ENCODE data around the gene ENC1.

ENC1 gene

DNA sequence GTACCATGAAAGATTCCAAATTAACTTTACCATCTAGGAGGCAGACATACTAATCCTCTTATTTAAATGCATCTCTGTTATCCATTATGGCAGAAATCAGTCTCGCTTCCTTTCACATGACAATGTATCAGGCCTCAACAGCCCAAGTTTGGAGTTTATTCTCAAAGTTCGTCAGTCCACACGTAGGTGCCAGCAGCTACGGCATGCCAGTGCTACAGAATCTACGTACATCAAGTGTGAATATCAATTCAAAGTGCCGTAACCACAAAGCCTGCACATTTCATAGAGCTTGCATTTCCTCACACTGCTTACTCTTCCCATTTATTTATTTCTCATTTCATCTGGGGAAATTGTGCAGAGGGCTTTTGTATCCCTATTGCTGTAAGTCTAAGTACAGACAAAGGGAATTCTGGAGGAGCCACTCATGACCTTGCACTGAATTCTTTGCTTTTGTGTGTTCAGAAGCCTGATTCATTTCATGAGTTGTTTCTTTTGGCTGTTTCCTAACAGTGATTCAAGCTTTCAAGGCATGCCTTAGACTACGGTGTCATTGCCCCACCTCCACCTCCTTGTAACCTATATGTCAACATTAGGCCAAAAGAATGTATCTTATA, 10.0 kb downstream of the ENC1 start:
- no peak for DNase-seq

DNA sequence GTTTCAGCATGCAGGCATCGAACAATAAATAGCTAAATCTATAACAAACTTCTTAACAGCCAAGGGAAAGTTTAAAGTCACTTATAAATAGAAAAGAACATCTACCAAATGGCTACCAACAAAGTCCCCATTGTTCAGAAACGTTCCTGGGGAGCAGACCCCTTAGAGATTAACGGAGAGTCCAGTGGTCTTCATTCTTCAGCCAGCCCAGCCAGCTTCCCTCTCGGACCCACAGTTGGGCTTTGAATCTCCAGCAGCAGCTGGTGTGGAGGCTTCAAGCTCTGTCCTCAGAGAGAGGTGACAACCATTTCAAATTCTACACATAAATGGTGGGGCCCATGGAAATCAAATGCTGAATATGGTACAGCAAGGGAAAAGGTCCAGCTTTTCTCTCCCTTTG, 11.2 kb downstream of the ENC1 start:
- DNase-seq = no peak

DNA sequence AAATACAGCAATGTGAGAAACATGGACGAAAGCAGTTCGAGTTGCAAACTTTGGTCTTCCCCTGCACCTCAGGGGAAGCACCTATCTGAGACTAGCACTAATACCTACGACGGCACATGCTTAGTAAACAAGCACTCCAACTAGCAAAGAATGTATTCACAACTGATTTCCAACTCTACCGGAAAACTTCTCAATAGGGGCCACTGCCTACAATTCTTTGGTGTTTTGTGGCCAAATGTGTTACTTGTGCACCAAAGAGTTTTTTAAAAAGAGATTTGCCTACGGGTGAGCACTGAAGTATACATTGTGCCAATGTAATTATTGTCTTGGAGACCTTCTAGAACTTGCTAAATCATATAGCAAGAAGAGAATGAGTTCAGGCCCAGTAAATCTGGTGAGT, 12.2 kb downstream of the ENC1 start:
- DNase-seq = no peak

DNA sequence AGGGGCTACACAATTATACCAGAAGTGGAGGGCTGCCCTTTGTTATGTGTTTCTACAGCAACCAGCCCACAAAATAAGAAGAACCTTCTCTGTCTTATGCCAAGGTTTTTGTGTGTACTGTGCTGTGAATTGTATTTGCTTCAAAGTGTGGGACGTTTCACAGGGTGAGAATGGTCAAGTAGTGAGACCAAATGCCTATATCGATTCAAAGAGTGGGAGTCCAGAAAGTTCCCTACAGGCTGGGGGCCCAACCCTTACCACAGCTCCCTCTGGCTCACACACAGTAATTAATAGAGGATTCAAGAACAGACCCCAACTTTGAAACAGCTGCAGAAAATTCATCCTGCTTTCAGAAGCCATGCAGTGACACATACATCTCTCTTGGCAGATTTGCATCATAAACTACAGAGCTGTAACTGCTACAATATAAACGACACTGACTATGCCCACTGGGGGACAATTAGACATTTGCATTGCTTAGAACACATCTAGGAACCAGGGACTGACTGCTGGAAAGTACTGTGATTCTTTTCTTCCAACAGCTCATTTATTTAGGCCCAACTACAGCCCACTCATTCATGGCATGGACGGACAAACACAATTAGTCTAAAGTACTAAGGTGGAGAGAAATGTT, 12.8 kb downstream of the ENC1 start:
- peak; percentile 57 for DNase-seq

DNA sequence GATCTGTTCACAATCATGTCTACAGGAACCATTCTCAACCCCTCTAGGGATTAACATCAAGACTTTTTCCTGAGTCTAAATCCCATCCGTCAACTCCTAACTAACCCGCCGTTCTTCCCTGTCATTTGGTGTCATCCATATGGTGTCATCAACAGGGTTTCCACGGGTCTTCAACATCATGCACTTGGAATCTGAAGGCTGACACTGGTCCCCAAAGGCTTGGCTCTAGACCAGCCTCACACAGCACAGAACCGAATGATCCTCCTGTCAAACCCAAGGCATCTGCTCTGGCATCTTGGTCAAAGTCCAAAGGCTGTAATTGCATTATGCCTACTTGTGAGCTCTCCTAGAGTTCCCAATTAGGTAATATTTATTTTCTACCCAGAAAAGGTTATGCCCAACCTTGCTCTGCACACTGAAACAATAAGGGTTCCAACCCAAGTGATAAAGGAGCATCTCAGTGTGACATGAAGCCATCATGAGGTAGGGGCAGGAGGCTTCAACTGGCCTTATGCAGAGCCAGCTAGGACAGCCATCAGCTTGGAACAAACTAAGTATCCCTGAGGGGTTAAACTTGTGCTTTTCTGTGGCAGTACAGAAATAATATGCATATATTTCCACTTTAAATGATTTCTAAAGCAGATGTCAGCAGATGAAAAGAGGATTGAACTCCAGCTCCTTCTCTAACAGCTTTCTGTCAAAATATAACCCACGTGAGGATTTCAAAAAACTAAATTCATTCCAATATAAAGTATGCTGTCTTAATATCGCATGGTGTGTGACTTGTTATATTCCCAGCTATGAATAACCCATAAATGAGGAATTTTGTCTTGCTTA, 13.9 kb downstream of the ENC1 start:
- DNase-seq = no peak

GRCh38 chr5:74625742-74626241, 14.7 kb downstream of the ENC1 start:
- DNase-seq = no peak

DNA sequence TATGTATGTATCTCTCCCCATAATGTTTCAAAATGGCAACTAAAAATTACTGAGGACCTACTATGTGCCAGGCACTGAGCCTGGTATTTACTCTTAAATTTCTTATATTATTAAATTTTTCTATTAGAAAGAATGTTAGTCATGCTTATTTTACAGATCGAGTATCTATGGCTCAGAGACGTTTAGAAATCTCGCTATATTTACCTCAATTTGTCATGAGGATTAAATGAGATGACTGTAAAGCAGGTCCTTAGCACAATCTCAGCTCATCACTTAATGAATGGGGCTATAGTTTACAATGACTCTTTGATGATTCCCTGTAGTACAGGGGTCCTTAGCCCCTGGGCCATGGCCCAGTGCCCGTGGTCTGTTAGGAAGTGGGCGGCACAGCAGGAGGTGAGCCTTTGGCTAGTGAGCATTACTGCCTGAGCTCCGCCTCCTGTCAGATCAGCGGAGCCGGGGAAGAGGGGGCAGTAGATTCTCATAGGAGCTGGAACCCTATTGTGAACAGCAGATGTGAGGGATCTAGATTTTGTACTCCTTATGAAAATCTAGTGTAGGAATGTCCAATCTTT, 15.5 kb downstream of the ENC1 start:
- no peak for DNase-seq

DNA sequence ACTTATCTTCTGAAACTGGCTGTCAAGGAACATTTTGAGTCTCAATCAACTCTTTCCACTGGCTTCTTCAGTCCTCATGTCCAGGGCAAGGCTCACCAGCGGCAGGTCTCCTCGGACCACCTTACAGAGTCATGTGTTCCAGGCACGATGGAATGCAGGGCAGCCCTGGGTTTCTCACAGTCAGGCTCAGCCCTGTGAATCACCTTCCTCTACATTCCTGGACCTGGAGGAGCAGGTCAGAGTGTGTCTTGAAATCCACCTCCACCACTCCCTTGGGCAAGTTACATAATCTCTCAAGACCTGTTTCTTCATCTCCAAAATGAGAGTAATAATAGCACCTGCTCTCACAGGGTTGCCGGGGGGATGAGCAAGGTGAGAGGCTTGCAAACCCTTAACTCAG, 16.0 kb downstream of the ENC1 start:
- DNase-seq = no peak

DNA sequence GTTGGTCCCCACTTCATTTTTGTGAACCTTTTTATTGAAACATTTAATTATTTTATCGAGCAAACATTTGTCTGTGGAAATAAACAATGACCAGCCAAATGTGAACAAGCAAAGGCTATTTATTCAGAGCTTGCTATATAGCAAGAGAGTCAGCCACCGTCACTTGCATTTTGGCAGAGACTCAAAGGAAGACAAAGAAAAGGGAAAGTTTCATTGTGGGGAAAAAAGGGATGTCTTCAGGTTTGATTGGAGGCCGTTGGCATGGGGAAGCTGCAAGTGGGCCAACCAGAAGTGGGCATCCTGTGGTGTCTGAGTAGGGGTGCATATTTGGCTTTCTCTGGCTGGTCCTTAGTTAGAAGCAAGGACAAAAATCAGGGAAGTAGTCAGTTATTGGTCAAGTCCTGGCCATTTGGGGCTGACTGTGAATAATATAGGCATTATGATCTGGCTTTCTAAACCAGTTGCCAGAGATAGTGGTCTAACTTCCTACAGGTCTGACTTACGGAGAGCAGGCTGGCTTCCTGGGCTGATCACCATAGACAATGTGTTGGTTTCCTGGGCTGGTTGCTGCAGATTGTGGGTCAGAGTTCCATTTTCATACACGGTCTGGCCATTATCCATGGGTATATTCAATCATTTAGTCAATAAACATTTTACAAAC, 16.6 kb downstream of the ENC1 start:
- DNase-seq = no peak

GRCh38 chr5:74623006-74623611, 17.4 kb downstream of the ENC1 start:
- no peak for DNase-seq

DNA sequence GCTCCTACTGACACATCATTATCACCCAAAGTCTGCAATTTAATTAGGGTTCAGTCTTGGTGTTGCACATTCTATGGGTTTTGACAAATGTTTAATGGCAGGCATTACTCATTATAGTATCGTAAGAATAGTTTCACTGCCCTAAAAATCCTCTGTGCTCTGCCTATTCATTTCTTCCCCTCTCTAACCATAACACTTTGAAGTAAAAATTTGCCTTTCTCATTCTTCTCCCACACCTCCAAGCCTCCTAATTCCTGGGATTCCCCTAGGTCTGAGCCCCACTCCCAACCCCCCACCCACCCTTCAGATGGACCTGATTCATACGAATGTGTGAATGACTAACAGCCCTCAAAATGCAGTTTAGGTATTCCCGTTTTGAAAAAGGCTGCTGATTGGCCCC, 18.4 kb downstream of the ENC1 start:
- DNase-seq = no peak

DNA sequence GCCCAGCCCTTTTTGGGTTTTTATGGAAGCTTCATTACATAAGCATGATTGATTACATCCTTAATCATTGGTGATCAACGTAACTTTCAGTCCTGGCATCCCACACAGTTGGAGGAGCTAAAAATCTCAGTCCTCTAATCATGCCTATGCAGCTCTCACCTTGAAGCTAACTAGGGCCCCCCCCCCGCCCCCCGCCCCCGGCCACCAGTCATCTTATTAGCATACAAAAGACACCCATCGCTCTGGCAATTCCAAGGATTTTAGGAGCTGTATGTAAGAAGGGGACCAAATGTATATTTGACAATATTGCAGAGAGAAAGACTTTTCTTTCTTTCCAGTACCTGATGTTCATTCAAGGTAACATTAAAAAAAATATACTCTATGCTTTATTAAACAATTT, 19.0 kb downstream of the ENC1 start:
- DNase-seq = no peak

DNA sequence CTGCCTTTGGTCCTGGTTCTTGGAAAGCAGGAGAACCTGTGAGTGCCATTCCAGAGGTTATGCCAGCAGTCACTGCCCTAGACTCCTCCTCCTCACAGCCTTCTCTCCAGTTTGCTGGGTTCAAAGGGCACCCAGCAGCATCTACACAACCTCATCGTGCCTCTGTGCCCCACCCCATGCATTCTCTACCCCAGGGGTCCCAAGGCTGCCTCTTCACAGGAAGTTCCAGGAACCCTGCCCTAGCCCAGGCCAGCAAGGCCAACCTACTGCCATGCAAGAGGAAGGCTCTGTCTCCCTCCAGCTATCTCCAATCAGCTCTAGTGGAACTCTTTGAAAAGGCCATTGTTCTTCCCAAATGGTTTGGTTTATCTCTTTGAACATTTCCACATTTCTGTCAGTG, 21.2 kb downstream of the ENC1 start:
- no peak for DNase-seq

DNA sequence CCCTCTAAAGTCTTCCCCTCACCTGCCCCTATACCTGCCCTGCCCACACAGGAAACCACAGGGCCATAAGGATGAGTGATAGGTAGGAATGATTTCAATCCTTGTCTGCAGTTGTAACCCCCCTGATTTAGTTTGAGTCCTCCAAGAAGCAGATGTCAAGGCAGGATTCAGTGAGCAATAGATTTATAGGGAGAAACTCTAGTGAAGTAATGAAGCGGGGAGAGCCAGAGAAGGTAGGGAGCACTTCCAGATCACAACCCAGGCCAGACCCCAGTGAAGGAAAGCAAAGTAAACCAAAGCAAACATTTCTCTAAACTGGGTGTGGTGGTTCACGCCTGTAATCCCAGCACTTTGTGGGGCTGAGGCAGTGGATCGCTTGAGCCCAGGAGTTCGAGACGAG, 22.4 kb downstream of the ENC1 start:
- DNase-seq = no peak

GRCh38 chr5:74617202-74617601, 23.3 kb downstream of the ENC1 start:
- no peak for DNase-seq

- no peak for DNase-seq
These were observed 24.0 kb downstream of the ENC1 start for GRCh38 chr5:74616236-74617146.

- no peak for DNase-seq
These were observed 27.2 kb downstream of the ENC1 start for GRCh38 chr5:74613283-74613682.

GRCh38 chr5:74612045-74612444, 28.5 kb downstream of the ENC1 start:
- DNase-seq = no peak

DNA sequence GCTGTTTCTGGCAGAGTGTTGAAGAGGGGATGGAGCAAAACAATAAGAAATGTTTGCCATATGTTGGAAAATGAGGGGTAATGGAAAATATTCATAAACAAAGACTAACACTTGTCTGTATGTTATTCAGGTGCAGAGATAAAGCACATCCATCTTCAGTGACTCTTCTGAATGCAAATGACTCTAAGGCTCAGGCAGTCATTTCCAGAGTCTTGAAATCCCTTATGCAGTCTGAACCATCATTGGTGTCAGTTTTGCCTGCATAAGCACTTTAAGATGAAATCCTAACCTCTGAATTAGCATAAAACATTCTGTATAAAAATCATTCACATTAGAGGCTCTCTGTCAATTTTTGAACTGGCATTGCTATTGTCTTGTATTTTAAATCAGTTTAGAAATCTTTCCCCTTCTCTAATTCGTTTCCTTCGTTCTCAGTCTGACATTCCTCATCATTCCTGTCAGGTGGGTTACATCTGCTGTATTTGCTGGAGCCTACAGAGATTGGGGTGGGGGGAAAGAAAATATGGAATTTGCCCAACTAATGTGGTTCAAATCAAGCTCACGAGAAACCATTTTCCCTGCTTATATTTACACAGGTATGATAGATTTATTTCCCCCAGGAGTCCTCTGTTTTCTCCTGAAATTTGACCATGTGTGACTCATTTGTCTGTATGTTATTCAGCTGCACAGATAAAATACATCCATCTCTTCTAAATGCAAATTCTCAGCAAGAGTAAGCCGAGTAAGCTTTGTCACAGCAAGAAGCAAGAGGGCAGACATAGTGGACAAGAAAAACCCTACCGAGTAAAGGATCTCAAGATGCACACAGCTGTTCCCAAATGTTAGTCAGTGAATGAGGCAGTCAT, 31.6 kb downstream of the ENC1 start:
- DNase-seq = no peak

GRCh38 chr5:74605759-74606158, 34.8 kb downstream of the ENC1 start:
- no peak for DNase-seq

DNA sequence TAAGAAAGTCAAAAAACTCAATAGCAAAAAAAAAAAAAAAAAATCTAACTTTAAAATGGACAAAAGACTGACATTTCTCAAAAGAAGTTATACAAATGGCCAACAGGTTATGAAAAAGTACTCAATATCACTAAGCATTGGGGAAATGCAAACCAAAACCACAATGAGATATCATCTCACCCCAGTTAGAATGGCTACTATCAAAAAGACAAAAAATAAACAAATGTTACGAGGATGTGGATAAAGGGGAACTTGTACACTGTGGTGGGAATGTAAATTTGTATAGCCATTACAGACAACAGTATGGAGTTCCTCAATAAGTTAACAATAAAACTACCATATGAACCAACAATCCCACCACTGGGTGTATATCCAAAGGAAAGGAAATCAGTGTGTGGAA, 37.2 kb downstream of the ENC1 start:
- no peak for DNase-seq
